CD14-positive monocyte (primary cell): Measurements from ENCODE around the gene CYP27B1. TPM values are rescaled to one million over a fixed set of nuclear protein-coding genes. Genes with fewer than 3 reads are reported as not detected.

Experiments
- DNase-seq, 3 donors: peaks; one replicate each; pipeline ENCODE4 v3.0.0-alpha.2; 2011 to 2022
- H2AFZ ChIP-seq: 2 replicates; pipeline ENCODE4 v1.6.0; 2012; ENCODE audit warnings: mild to moderate bottlenecking, low read depth, low read length, inconsistent platforms; ENCODE audit not compliant: insufficient read depth, poor library complexity, severe bottlenecking
- H3K27ac ChIP-seq, 2 donors: 1 replicate in 1 of 2; 2 replicates in 1 of 2; pipeline ENCODE4 v1.5.1; 2012 to 2013; ENCODE audit warnings: low read length in 2 of 2, control low read depth in 1 of 2, inconsistent platforms in 1 of 2, low read depth in 1 of 2, mild to moderate bottlenecking in 1 of 2
- H3K27me3 ChIP-seq, 2 donors: one replicate each; pipeline versions ENCODE4 v1.6.0 to v1.6.1; 2011 to 2013; ENCODE audit warnings: low read length in 2 of 2; ENCODE audit not compliant: control insufficient read depth in 2 of 2, insufficient read depth in 2 of 2
- H3K36me3 ChIP-seq, 2 donors: replicated peaks in 1 of 2; 1 replicate in 1 of 2; 2 replicates in 1 of 2; pipeline versions ENCODE4 v1.5.1 to v1.6.1; 2012 to 2013; ENCODE audit warnings: low read length in 2 of 2, control low read depth in 1 of 2, inconsistent platforms in 1 of 2, mild to moderate bottlenecking in 1 of 2; ENCODE audit not compliant: insufficient read depth in 2 of 2, control insufficient read depth in 1 of 2
- H3K4me1 ChIP-seq, 2 donors: 1 replicate in 1 of 2; 2 replicates in 1 of 2; pipeline versions ENCODE4 v1.5.1 to v1.6.1; 2012 to 2013; ENCODE audit warnings: low read length in 2 of 2, control low read depth in 1 of 2, inconsistent platforms in 1 of 2, mild to moderate bottlenecking in 1 of 2, moderate library complexity in 1 of 2; ENCODE audit not compliant: insufficient read depth in 2 of 2, control insufficient read depth in 1 of 2
- H3K4me2 ChIP-seq: replicated peaks from 2 replicates; pipeline ENCODE3; 2012; ENCODE audit warnings: low read length, moderate library complexity, mild to moderate bottlenecking; ENCODE audit not compliant: poor library complexity, severe bottlenecking; ENCODE audit errors: extremely low read depth
- H3K4me3 ChIP-seq, 3 experiments: fragments of 200-600 bp in 1 of 3; sonication (generic) in 1 of 3; replicated peaks in 1 of 3; 1 replicate in 2 of 3; 2 replicates in 1 of 3; pipeline ENCODE4 v1.5.1; 2011 to 2013; ENCODE audit warnings: low read length in 3 of 3, mild to moderate bottlenecking in 3 of 3, control low read depth in 2 of 3, low read depth in 2 of 3, inconsistent platforms in 1 of 3, moderate library complexity in 1 of 3
- H3K79me2 ChIP-seq: 2 replicates; pipeline ENCODE4 v1.6.0; 2012; ENCODE audit warnings: mild to moderate bottlenecking, control low read depth, inconsistent platforms, low read length, moderate library complexity; ENCODE audit not compliant: insufficient read depth
- H3K9ac ChIP-seq: 2 replicates; pipeline ENCODE4 v1.6.0; 2017; ENCODE audit warnings: low read length, mild to moderate bottlenecking; ENCODE audit not compliant: insufficient read depth, poor library complexity, severe bottlenecking
- H3K9me3 ChIP-seq, 2 donors: replicated peaks in 1 of 2; 1 replicate in 1 of 2; 2 replicates in 1 of 2; pipeline versions ENCODE4 v1.5.1 to v1.6.1; 2012 to 2013; ENCODE audit warnings: low read length in 2 of 2, control low read depth in 1 of 2; ENCODE audit not compliant: control insufficient read depth in 1 of 2, insufficient read depth in 1 of 2
- H4K20me1 ChIP-seq: 2 replicates; pipeline ENCODE4 v1.6.0; 2012; ENCODE audit warnings: mild to moderate bottlenecking, low read length, control low read depth, moderate library complexity; ENCODE audit not compliant: insufficient read depth
- H3K27ac Mint-ChIP-seq, 7 donors: one replicate each; pipeline ENCODE4 v1.8.0; 2020; ENCODE audit warnings: mild to moderate bottlenecking in 7 of 7, mixed read lengths in 7 of 7, moderate library complexity in 6 of 7, inconsistent platforms in 2 of 7
- H3K27me3 Mint-ChIP-seq, 3 donors: one replicate each; pipeline ENCODE4 v1.8.0; 2021 to 2022; ENCODE audit warnings: low read depth in 3 of 3, mild to moderate bottlenecking in 3 of 3, mixed read lengths in 3 of 3, moderate library complexity in 3 of 3, inconsistent platforms in 1 of 3
- H3K36me3 Mint-ChIP-seq, 2 donors: one replicate each; pipeline ENCODE4 v1.8.0; 2020; ENCODE audit warnings: mixed read lengths in 2 of 2, inconsistent platforms in 1 of 2, mild to moderate bottlenecking in 1 of 2
- H3K4me1 Mint-ChIP-seq: one replicate; pipeline ENCODE4 v1.8.0; 2020; ENCODE audit warnings: mild to moderate bottlenecking, mixed read lengths
- H3K4me3 Mint-ChIP-seq, 2 donors: one replicate each; pipeline ENCODE4 v1.8.0; 2020; ENCODE audit warnings: mild to moderate bottlenecking in 2 of 2, mixed read lengths in 2 of 2, moderate library complexity in 1 of 2
- H3K9me3 Mint-ChIP-seq, 7 donors: one replicate each; pipeline ENCODE4 v1.8.0; 2020 to 2022; ENCODE audit warnings: mixed read lengths in 7 of 7, mild to moderate bottlenecking in 6 of 7, moderate library complexity in 6 of 7, inconsistent platforms in 2 of 7
- WGBS: methylation state at CpG from one replicate; pipeline ENCODE4 v1.1.5; 2013; ENCODE audit warnings: missing lambda C conversion rate; ENCODE audit not compliant: insufficient coverage; 5-methylcytosine and 5-hydroxymethylcytosine counted together
- intact Hi-C, 2 donors: fragments of 100-400 bp; cut with micrococcal nuclease; formaldehyde crosslinking; loops; one replicate each; pipeline versions ENCODE4 v1.15.0 to v1.15.1; 2023
- polyA plus RNA-seq, 3 donors: library from polyadenylated mRNA; depleted of rRNA in 1 of 3; unstranded in 2 of 3; stranded (reverse) in 1 of 3; fragments of 300-500 nt in 2 of 3; fragments of >200 nt in 1 of 3; fragmentation: Illumina TruSeq in 2 of 3; gene quantifications; 1 replicate in 2 of 3; 2 replicates in 1 of 3; pipeline ENCODE4 v1.2.3, GENCODE V29; 2012 to 2021
- TF ChIP-seq, protein P1 (sequence below): fragments of 200-600 bp; IDR thresholded peaks from one replicate; pipeline ENCODE4 v1.8.0; 2022; ENCODE audit warnings: antibody characterized with exemption, mild to moderate bottlenecking

The CYP27B1 gene
- polyA plus RNA-seq, 3 donors = 0.81 TPM; not detected in 2

DNA sequence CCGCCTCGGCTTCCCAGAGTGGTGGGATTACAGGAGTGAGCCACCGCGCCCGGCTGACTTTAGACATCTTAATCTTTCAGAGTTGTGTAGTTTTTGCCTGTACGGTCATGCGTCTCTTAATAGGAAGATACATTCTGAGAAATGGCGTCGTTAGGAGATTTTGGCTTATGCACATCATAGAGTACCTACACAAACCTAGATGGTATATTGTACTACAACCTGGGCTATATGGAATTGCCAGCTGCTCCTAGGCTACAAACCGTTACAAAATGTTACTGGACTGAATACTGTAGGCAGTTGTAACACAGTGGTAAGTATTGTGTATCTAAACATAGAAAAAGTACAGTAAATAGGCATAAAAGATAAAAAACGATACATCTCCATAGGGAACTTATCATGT is 17.0 kb upstream of the CYP27B1 start:
- peaks cover 31 to 33% of the 10 kb centered on the region in 2 donors for H3K36me3 Mint-ChIP-seq
- peaks cover 17% of the 10 kb centered on the region for H3K79me2 ChIP-seq
- H3K27me3 ChIP-seq = no peaks in the 10 kb centered on the region
- no peak overlapping the region for H3K27ac ChIP-seq
- H3K27me3 Mint-ChIP-seq = peaks cover 0 to 3% (median 0%) of the 10 kb centered on the region in 3 donors
- peaks cover 31 to 39% of the 10 kb centered on the region in 2 donors for H3K36me3 ChIP-seq
- H3K4me1 Mint-ChIP-seq = peaks cover 41% of the 10 kb centered on the region
- H3K9me3 ChIP-seq = no peaks in the 10 kb centered on the region
- H2AFZ ChIP-seq = no peak overlapping the region
- no peaks in the 10 kb centered on the region for H4K20me1 ChIP-seq
- DNase-seq = no peak
- peaks cover 37 to 39% of the 10 kb centered on the region in 2 donors for H3K4me1 ChIP-seq
- intact Hi-C loops = loop anchor here in 1 of 2 donors (5.0 kb wide), 1 partner anchor 63 kb away; the partner anchor contains the start of gene CTDSP2
- H3K27ac Mint-ChIP-seq = peak overlapping the region in 2 of 7 donors; percentile 10 to 71
- WGBS = 100% methylated on average over 3 of the region's 11 CpGs
- no peak overlapping the region for H3K4me3 ChIP-seq
- H3K9me3 Mint-ChIP-seq = peaks cover 0 to 2% (median 0%) of the 10 kb centered on the region in 7 donors
- no peak overlapping the region for H3K4me3 Mint-ChIP-seq
- TF ChIP-seq, protein P1, sequence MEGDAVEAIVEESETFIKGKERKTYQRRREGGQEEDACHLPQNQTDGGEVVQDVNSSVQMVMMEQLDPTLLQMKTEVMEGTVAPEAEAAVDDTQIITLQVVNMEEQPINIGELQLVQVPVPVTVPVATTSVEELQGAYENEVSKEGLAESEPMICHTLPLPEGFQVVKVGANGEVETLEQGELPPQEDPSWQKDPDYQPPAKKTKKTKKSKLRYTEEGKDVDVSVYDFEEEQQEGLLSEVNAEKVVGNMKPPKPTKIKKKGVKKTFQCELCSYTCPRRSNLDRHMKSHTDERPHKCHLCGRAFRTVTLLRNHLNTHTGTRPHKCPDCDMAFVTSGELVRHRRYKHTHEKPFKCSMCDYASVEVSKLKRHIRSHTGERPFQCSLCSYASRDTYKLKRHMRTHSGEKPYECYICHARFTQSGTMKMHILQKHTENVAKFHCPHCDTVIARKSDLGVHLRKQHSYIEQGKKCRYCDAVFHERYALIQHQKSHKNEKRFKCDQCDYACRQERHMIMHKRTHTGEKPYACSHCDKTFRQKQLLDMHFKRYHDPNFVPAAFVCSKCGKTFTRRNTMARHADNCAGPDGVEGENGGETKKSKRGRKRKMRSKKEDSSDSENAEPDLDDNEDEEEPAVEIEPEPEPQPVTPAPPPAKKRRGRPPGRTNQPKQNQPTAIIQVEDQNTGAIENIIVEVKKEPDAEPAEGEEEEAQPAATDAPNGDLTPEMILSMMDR = no peak
- H3K9ac ChIP-seq = no peak overlapping the region
- H3K4me2 ChIP-seq = no peak overlapping the region

DNA sequence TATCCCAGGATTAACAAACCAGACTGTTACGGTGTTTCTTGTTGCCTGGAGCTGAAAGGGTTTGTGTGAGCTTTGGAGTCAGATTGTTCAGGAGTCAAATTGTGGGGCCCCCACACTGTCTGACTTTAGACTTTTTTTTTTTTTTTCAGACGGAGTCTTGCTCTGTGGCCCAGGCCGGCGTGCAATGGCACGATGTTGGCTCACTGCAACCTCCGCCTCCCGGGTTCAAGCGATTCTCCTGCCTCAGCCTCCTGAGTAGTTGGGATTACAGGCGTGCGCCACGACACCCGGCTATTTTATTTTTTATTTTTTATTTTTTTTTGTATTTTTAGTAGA is 16.6 kb upstream of the CYP27B1 start:
- peak overlapping the region; percentile 77 for H3K9ac ChIP-seq
- H3K79me2 ChIP-seq = peaks cover 17% of the 10 kb centered on the region
- H3K27me3 Mint-ChIP-seq = peaks cover 0 to 3% (median 0%) of the 10 kb centered on the region in 3 donors
- peak overlapping the region in 4 of 7 donors; percentile 69 to 98 (median 83) for H3K27ac Mint-ChIP-seq
- intact Hi-C loops = loop anchor here in 1 of 2 donors (5.0 kb wide), 1 partner anchor 64 kb away; the partner anchor contains the start of gene CTDSP2
- peaks cover 27 to 34% of the 10 kb centered on the region in 2 donors for H3K36me3 ChIP-seq
- peaks cover 27 to 29% of the 10 kb centered on the region in 2 donors for H3K36me3 Mint-ChIP-seq
- H3K27me3 ChIP-seq = no peaks in the 10 kb centered on the region
- H3K4me3 ChIP-seq = peak overlapping the region; percentile 63 to 87 (median 82)
- H3K27ac ChIP-seq = peak overlapping the region in 1 of 2 donors; percentile 81
- TF ChIP-seq, protein P1 = no peak
- H4K20me1 ChIP-seq = no peaks in the 10 kb centered on the region
- peaks cover 0 to 2% (median 0%) of the 10 kb centered on the region in 7 donors for H3K9me3 Mint-ChIP-seq
- no peak for DNase-seq
- peak overlapping the region; percentile 87 for H2AFZ ChIP-seq
- 96% methylated on average over 8 of the region's 12 CpGs for WGBS
- no peaks in the 10 kb centered on the region for H3K9me3 ChIP-seq
- H3K4me2 ChIP-seq = peak overlapping the region; percentile 83
- H3K4me1 ChIP-seq = peaks cover 37 to 39% of the 10 kb centered on the region in 2 donors
- H3K4me1 Mint-ChIP-seq = peaks cover 41% of the 10 kb centered on the region
- peak overlapping the region; percentile 99 to 100 for H3K4me3 Mint-ChIP-seq
